ENCODE results near the gene TXNL4B. TPM values are rescaled to one million over a fixed set of nuclear protein-coding genes. Genes with fewer than 3 reads are reported as not detected.

The TXNL4B gene
- total and polyA plus RNA-seq, 10 of the 15 experiments (the other 5 are each of a cell fraction or from before 2014, with no cell fraction given): 11.1 to 24.0 (median 15.9) TPM

GRCh38 chr16:72073560-72074230 lies 19.7 kb downstream of the TXNL4B start:
- FAIRE-seq (no peak), DNase-seq (ENCODE audit: low read depth, low spot score) (no peak), ATAC-seq (no peak)
- no TSS peak for BruUV-seq (replicated peaks)
- no peaks in the 10 kb centered on the region for H3K4me1 ChIP-seq (ENCODE audit: control insufficient read depth, insufficient read depth, low read length)
- H3K36me3 ChIP-seq (ENCODE audit: control insufficient read depth in 2 of 2, insufficient read depth in 2 of 2, low read length in 1 of 2): no peaks in the 10 kb centered on the region
- in situ Hi-C loops (cut with MboI): no loop called here
- no peak overlapping the region for H3K27ac ChIP-seq (ENCODE audit: control insufficient read depth, insufficient read depth)
- SMC1A ChIA-PET (ENCODE audit: uncharacterized antibody, unreplicated experiment): no interaction called here
- H3K4me2 ChIP-seq (ENCODE audit: control insufficient read depth, insufficient read depth): no peak overlapping the region
- intact Hi-C loops (cut with micrococcal nuclease; ENCODE audit: unreplicated experiment): no loop called here
- no peaks in the 10 kb centered on the region for H4K20me1 ChIP-seq (ENCODE audit: control insufficient read depth, insufficient read depth)
- no peaks in the 10 kb centered on the region for H3K79me2 ChIP-seq (ENCODE audit: control insufficient read depth, insufficient read depth, low read length)
- CTCF ChIA-PET: interaction anchor here (1.5 kb wide), 1 partner anchor 10 kb away, joined by 3 read pairs; no protein-coding TSS in a partner anchor
- no peak overlapping the region for H3K4me3 ChIP-seq
- H3K27me3 ChIP-seq (replicated peaks in 1 of 2; ENCODE audit: control insufficient read depth in 2 of 2, insufficient read depth in 2 of 2, low read length in 1 of 2): no peaks in the 10 kb centered on the region
- RAD21 ChIA-PET (ENCODE audit: unreplicated experiment): no interaction called here
- no peaks in the 10 kb centered on the region for H3K9me3 ChIP-seq (replicated peaks; ENCODE audit: control insufficient read depth, insufficient read depth, low read length)
- 62% methylated on average over 8 of the region's 8 CpGs for WGBS (ENCODE audit: insufficient coverage, insufficient replicate concordance, low lambda C conversion rate, missing lambda C conversion rate)
- TF ChIP-seq ZNF207 (IDR thresholded peaks at IDR 0.05; ENCODE audit: borderline replicate concordance): no peak
- TF ChIP-seq YBX1 (IDR thresholded peaks at IDR 0.05): no peak
- no peak for TF ChIP-seq MEF2B (IDR thresholded peaks at IDR 0.05; ENCODE audit: partially characterized antibody, poor library complexity, severe bottlenecking)
- TF ChIP-seq FOS (IDR thresholded peaks at IDR 0.05; ENCODE audit: borderline replicate concordance, extremely low read depth, insufficient read length): no peak
- TF ChIP-seq ETV6 (conservative IDR thresholded peaks at IDR 0.05 in 1 of 2, IDR thresholded peaks at IDR 0.05 in 1 of 2; ENCODE audit: borderline replicate concordance in 1 of 2, low read depth in 1 of 2): no peak
- no peak overlapping the region for H2AFZ ChIP-seq (ENCODE audit: control insufficient read depth, low read depth, low read length)
- H3K9ac ChIP-seq (ENCODE audit: control insufficient read depth, insufficient read depth, low read length): no peak overlapping the region
- POLR2A ChIA-PET: no interaction called here
